ENCODE measurements around the gene CACNA1G.

DNA sequence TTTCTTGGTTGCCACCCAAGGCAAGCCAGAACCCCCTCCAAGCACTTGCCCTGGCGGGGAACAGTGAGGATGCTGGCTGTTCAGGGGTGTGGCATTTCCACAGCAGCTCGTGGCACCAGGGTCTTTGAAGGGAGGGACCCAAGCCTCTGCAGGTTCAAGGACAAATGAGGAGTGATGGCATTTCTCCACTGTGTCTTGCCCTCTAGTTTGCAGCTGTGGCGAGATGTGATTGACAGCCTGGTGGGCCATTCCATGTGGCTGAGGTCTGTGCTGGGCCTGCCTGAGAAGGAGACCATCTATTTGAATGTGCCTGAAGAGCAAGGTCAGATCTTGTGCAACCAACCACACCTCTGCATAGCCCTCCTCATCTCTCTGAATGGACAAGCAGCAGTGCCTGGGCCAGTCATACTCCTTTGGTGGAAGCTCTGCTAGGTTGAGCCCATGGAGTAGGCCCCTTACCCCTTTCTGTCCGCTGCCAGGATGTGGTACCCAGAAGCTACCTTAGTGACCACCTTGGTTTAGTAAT, 32.5 kb upstream of the CACNA1G start:
- TF ChIP-seq, protein P1, sequence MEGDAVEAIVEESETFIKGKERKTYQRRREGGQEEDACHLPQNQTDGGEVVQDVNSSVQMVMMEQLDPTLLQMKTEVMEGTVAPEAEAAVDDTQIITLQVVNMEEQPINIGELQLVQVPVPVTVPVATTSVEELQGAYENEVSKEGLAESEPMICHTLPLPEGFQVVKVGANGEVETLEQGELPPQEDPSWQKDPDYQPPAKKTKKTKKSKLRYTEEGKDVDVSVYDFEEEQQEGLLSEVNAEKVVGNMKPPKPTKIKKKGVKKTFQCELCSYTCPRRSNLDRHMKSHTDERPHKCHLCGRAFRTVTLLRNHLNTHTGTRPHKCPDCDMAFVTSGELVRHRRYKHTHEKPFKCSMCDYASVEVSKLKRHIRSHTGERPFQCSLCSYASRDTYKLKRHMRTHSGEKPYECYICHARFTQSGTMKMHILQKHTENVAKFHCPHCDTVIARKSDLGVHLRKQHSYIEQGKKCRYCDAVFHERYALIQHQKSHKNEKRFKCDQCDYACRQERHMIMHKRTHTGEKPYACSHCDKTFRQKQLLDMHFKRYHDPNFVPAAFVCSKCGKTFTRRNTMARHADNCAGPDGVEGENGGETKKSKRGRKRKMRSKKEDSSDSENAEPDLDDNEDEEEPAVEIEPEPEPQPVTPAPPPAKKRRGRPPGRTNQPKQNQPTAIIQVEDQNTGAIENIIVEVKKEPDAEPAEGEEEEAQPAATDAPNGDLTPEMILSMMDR (conservative IDR thresholded peaks at IDR 0.05 in 1 of 2, IDR thresholded peaks at IDR 0.05 in 1 of 2; ENCODE audit: low read depth in 1 of 2, low read length in 2 of 2): no peak
- no peak for TF ChIP-seq EZH2 (IDR thresholded peaks at IDR 0.05; ENCODE audit: low read length, missing control alignments)

All from fibroblast of lung (primary cell).